ENCODE results near the gene ZNF385A. TPM values are rescaled to one million over a fixed set of nuclear protein-coding genes. Genes with fewer than 3 reads are reported as not detected.
A peak's percentile ranks its signal among the peaks of the same experiment; 100 is the strongest.

The ZNF385A gene
- total and polyA plus RNA-seq, 9 of the 15 experiments (the other 6 are each of a cell fraction or from before 2014, with no cell fraction given), result 1.0 to 111 (median 7.7) TPM

GRCh38 chr12:54359762-54360351 lies 24.7 kb downstream of the ZNF385A start (continued):
- no peak for TF ChIP-seq CHD7 (IDR thresholded peaks at IDR 0.05; ENCODE audit: low read depth, low read length)
- TF ChIP-seq MEF2A (IDR thresholded peaks at IDR 0.05; ENCODE audit: control insufficient read depth, low read depth, low read length), result no peak
- TF ChIP-seq SMARCC2 (IDR thresholded peaks at IDR 0.05; ENCODE audit: low read depth), result no peak
- TF ChIP-seq MCM7 (IDR thresholded peaks at IDR 0.05), result peak in 1 of 2 experiments; percentile 44; a peak in 1 of 4 replicates
- TF ChIP-seq FUS (optimal IDR thresholded peaks at IDR 0.05; ENCODE audit: low read depth, low read length), result no peak
- TF ChIP-seq HDAC1 (IDR thresholded peaks at IDR 0.05), result peak in 1 of 2 experiments; percentile 93; a peak in 2 of 4 replicates
- no peak for TF ChIP-seq EHMT2 (IDR thresholded peaks at IDR 0.05)
- no peak for TF ChIP-seq POLR3A (IDR thresholded peaks at IDR 0.05; ENCODE audit: borderline replicate concordance, extremely low read depth, insufficient read depth, insufficient read length)
- TF ChIP-seq IRF1 (CRISPR knock-in tag; IDR thresholded peaks at IDR 0.05; ENCODE audit: borderline replicate concordance), result 0 out of 2 replicates have a peak, but pooled peaks have one; percentile 46
- peak; percentile 20; the same call in 1 of the 2 replicates for TF ChIP-seq ZKSCAN3 (CRISPR knock-in tag; IDR thresholded peaks at IDR 0.05)
- no peak for TF ChIP-seq ZNF780A (CRISPR knock-in tag; IDR thresholded peaks at IDR 0.05)
- TF ChIP-seq SLC30A9 (CRISPR knock-in tag; IDR thresholded peaks at IDR 0.05), result no peak
- TF ChIP-seq CSDE1 (IDR thresholded peaks at IDR 0.05), result no peak
- no peak for TF ChIP-seq HES1 (IDR thresholded peaks at IDR 0.05; ENCODE audit: low read depth)
- TF ChIP-seq GABPB2 (CRISPR knock-in tag; conservative IDR thresholded peaks at IDR 0.05), result no peak
- TF ChIP-seq RBM17 (IDR thresholded peaks at IDR 0.05; ENCODE audit: borderline replicate concordance, low read depth, low read length), result no peak
- TF ChIP-seq HLTF (IDR thresholded peaks at IDR 0.05), result no peak
